Omental fat pad (tissue), 4 donors: ENCODE data around the gene SCRN1. TPM values are rescaled to one million over a fixed set of nuclear protein-coding genes. Genes with fewer than 3 reads are reported as not detected.

Experiments used
- ATAC-seq: fragments of 150-250 bp; one replicate; pipeline ENCODE4 v1.9.1; 2016; ENCODE audit warnings: mild to moderate bottlenecking, moderate library complexity; ENCODE audit not compliant: low FRiP score
- DNase-seq: peaks from one replicate; pipeline ENCODE4 v3.0.0-alpha.2; 2019; ENCODE audit warnings: low spot score
- total RNA-seq, 4 donors: library from RNA; depleted of rRNA; stranded (reverse); fragments of >200 nt; gene quantifications; one replicate each; pipeline ENCODE4 v1.1.0, GENCODE V29; 2016
- TF ChIP-seq, protein P1 (sequence below), 3 donors: fragments of 450-650 bp; IDR thresholded peaks; one replicate each; pipeline ENCODE4 v1.5.1; 2016 to 2017; ENCODE audit warnings: antibody characterized with exemption in 3 of 3, mild to moderate bottlenecking in 3 of 3, moderate library complexity in 2 of 3

The SCRN1 gene
- total RNA-seq, 4 donors from 2014 or later = 19.7 to 43.1 (median 31.0) TPM

DNA sequence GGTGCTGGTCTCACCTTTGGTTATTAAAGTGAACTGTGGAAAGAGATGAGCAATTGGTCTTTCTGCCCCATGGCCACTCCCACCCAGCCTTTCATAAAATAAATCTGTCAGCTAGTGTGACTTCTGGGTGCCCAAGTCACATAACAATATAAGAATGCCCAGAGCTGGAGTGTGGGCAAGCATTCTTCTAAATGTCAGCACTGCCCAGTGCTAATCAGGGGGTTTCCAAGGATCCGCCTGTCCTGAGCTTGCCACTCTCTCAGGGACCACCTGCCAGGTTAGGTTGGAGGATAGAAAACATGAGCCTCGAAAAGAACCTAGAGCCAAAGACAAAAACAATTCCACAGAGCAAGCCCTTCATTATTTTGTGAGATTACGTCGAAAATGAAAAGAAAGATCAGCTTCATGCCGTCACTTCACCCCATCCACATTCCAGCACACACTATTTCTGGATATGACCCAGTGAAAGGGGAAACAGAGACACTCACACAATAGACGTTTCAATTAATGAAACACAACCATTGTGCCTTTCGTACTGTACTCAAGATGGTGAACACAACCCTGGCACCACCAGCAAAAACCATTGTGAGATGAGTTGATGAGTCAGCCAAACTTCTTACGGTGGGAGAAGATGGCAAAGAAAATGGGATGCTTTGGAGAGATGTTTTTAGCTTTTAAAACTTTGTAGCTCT lies 30.8 kb downstream of the SCRN1 start:
- DNase-seq (no peak), ATAC-seq (no peak)
- TF ChIP-seq, protein P1, sequence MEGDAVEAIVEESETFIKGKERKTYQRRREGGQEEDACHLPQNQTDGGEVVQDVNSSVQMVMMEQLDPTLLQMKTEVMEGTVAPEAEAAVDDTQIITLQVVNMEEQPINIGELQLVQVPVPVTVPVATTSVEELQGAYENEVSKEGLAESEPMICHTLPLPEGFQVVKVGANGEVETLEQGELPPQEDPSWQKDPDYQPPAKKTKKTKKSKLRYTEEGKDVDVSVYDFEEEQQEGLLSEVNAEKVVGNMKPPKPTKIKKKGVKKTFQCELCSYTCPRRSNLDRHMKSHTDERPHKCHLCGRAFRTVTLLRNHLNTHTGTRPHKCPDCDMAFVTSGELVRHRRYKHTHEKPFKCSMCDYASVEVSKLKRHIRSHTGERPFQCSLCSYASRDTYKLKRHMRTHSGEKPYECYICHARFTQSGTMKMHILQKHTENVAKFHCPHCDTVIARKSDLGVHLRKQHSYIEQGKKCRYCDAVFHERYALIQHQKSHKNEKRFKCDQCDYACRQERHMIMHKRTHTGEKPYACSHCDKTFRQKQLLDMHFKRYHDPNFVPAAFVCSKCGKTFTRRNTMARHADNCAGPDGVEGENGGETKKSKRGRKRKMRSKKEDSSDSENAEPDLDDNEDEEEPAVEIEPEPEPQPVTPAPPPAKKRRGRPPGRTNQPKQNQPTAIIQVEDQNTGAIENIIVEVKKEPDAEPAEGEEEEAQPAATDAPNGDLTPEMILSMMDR (IDR thresholded peaks at IDR 0.05) = no peak

DNA sequence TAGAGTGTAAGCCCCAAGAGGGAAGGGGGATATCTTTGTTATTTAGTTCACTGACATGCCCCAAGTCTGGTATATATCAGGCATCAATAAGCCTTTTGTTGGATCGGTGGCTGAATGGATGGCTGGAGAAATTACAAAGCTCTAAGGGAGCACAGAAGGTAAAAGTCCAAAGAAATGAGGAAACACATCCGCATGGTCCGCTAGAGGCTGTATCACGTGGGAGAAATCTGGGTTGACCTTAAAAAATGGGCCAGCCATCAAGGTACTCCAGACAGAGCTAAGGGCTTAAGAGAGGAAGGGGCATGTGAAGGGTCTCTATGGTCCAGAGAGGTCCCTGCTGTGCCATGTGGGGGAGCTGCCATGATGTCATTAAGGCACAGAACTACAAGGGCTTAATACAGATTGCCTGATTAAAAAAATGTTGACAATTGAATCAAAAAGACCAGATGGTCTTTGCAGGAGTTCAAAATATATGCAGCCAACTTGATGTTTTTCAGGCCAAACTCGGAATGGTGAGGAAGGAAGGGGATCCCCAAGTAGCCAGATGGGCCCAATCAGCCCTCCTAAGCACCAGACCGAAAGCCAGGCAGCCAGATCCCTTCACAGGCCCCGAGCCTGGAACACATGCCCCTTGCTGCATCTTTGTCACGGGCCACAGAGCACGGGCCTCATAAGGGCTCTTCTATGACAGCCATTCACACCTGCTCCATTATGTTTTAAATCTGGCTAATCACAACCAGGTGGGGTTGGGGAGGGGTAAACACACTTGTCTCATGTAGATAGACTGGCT lies 31.9 kb downstream of the SCRN1 start:
- no peak for DNase-seq
- TF ChIP-seq, protein P1 (IDR thresholded peaks at IDR 0.05) = no peak
- no peak for ATAC-seq

DNA sequence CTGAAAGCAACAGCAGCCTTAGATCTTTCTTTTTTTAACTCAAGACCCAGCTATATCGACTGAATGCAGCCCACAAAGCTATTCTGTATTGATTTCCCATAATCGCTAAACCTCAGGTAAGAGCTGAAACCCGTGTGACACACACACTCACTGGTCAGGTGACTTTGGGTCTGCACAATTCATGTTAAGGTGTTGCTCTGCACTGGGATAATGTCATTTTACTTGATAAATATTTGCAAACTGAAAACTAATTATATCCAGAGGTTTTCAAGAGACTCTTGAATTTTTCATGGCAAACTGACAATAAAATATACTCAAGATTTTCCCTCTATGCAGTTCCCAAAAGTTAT lies 33.1 kb downstream of the SCRN1 start:
- DNase-seq (no peak), ATAC-seq (no peak)
- TF ChIP-seq, protein P1 (IDR thresholded peaks at IDR 0.05) = no peak

DNA sequence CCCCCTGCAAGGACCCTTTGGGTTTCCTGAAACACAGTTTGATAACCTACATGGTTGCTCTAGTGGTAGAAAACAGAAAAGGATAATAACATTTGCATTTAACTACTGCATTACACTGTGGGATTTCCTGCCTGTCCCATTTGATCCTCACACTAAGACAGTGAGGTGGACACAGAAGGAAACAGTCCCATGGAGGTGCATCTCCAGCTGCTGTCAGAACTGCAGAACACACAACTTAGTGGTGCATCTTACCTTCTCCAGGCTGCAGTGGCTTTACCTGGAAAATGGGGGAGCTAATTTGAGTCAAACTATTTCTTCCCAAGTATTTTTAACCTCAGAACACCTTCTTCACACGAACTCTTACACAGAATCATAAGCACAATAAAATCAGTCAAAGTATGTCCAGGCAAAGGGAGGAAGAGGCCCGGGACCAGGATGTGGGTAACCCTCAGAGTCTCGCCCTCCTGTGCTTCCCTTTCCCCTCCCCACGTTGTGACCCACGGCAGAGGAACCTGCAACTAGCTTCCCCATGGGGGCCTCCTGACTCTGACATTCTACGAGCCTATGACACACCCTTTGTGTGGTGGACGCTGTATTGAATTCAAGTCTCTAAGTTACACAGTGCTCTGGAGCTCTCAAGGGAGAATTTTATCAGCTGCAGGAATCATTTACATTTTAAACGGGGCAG lies 33.7 kb downstream of the SCRN1 start:
- TF ChIP-seq, protein P1 (IDR thresholded peaks at IDR 0.05) = no peak
- DNase-seq (no peak), ATAC-seq (no peak)

DNA sequence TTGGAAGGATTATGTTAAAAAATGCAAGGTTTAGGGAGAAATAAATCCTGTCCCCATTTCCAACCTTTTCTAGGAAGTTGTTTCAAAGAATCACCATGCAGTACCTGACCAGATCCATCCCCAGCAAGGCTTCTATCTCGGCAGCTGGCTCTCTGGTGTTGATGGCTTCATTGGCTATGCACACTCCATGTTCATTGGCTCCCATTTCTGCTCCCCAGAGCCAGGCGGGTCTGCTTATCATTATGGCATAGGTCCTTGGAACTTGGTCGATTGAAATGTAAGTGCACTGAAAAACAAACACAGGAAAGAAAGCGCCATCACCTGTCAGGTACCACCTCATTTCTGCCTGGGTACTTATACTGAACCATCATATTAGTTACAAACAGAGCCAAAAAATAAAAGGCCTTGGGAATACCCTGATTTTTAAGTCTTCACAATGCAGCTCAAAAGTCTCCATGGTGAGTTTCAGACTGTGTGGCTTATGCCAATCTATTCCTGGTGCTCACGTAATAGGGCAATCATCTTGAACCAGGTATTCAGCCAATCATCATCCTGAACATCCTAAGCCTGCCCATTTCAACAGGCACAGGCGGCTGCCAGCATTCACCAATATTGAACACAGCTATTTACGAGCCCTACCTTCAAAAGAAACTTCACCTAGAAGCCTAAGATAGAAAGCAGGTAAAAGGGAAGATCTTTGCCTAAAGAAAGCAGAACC lies 34.4 kb downstream of the SCRN1 start:
- DNase-seq (no peak), ATAC-seq (no peak)
- TF ChIP-seq, protein P1 (IDR thresholded peaks at IDR 0.05) = no peak

DNA sequence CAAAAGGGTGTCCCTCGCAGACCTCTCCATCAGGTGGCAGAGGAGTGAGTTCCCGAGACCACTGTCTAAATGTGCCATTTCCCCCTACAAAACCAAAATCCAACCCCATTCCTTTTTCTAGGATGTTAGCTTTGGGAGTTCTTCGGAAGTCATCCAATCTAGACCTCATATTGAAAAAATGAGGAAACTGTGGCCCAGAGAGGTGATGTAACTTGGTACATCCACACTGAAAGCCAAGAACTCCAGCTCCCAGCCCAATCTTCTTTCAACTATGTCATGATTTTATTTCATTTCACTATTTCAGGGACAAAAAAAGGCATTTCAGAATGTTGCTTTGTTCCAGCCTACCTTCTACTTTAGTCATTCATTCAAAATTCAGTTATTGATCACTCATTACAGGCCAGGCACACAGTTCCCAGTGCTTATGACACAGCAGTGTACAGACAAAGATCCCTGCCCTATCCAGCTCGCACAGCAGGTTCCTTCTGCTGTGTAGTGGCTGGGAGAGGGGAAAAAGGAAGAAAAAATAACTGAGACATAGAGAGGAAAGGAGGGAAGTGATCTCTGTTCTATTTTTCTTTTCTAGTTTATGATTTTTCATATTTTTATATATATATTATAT lies 35.8 kb downstream of the SCRN1 start:
- no peak for DNase-seq
- TF ChIP-seq, protein P1 (IDR thresholded peaks at IDR 0.05) = no peak
- no peak for ATAC-seq
